HCT116 (cell line): ENCODE measurements around the gene GRM8. TPM values are rescaled to one million over a fixed set of nuclear protein-coding genes. Genes with fewer than 3 reads are reported as not detected.
A peak's percentile ranks its signal among the peaks of the same experiment; 100 is the strongest.

ENCODE experiments used
- ATAC-seq: fragments of 200-7000 bp; cut with Tn5 transposase; 2 replicates; pipeline ENCODE4 v1.9.1; 2020; ENCODE audit warnings: mild to moderate bottlenecking, moderate library complexity
- BruUV-seq: library from RNA; stranded (reverse); fragments of 400-500 nt; replicated peaks from 2 replicates; lab custom pipeline; 2021; lab: Mats Ljungman, UMichigan
- CTCF ChIA-PET: fragments of 300-600 bp; sonication (Branson Sonifier 250); formaldehyde crosslinking; loops from one replicate; lab custom pipeline; 2021; ENCODE audit warnings: antibody characterized with exemption; lab: Charles Lee
- POLR2A ChIA-PET: fragments of 300-600, 350-600 bp; sonication (Branson Sonifier 250); formaldehyde crosslinking; loops from one replicate; lab custom pipeline; 2021; ENCODE audit warnings: antibody characterized with exemption; lab: Charles Lee
- RAD21 ChIA-PET, 2 experiments: fragments of 300-600 bp; sonication (Branson Sonifier 250); formaldehyde crosslinking; loops; one replicate each; lab custom pipeline; 2023; ENCODE audit warnings: low total read pairs in 2 of 2; ENCODE audit not compliant: uncharacterized antibody in 2 of 2, unreplicated experiment in 2 of 2, low non-redundant PET in 1 of 2; lab: Charles Lee
- DNase-seq: peaks from one replicate; pipeline ENCODE4 v3.0.0-alpha.2; 2010; ENCODE audit warnings: low read depth, low spot score
- H2AFZ ChIP-seq: fragments of 200-600 bp; shearing (Covaris generic), sonication (generic); 2 replicates; pipeline ENCODE4 v1.6.1; 2017; ENCODE audit warnings: low read depth, mixed run types, mixed read lengths, antibody characterized with exemption, low read length; ENCODE audit not compliant: poor library complexity, severe bottlenecking
- H3K27ac ChIP-seq: 2 replicates; pipeline ENCODE4 v1.5.1; 2012; ENCODE audit warnings: low read depth, low read length
- H3K27me3 ChIP-seq: fragments of 200-600 bp; sonication (generic); 2 replicates; pipeline ENCODE4 v1.6.1; 2016; ENCODE audit warnings: mixed run types, low read length, mixed read lengths; ENCODE audit not compliant: insufficient read depth
- H3K36me3 ChIP-seq, 2 experiments: fragments of 200-500 bp in 1 of 2; fragments of 200-600 bp in 1 of 2; sonication (Bioruptor generic) in 1 of 2; sonication (generic) in 1 of 2; 2 replicates each; pipeline versions ENCODE4 v1.5.1 to v1.6.1; 2014 to 2016; ENCODE audit warnings: low read length in 2 of 2, inconsistent platforms in 1 of 2, mixed read lengths in 1 of 2, mixed run types in 1 of 2; ENCODE audit not compliant: insufficient read depth in 2 of 2, control insufficient read depth in 1 of 2
- H3K4me1 ChIP-seq, 2 experiments: fragments of 200-600 bp in 1 of 2; sonication (generic) in 1 of 2; 2 replicates each; pipeline versions ENCODE4 v1.5.1 to v1.6.1; 2012 to 2017; ENCODE audit warnings: low read length in 2 of 2, inconsistent platforms in 1 of 2, mild to moderate bottlenecking in 1 of 2, mixed read lengths in 1 of 2, mixed run types in 1 of 2, moderate library complexity in 1 of 2; ENCODE audit not compliant: insufficient read depth in 2 of 2, control insufficient read depth in 1 of 2
- H3K4me2 ChIP-seq: fragments of 200-600 bp; sonication (generic); 2 replicates; pipeline ENCODE4 v1.6.1; 2017; ENCODE audit warnings: mixed run types, low read length, mixed read lengths
- H3K4me3 ChIP-seq, 2 experiments: fragments of 200-600 bp in 1 of 2; sonication (generic) in 1 of 2; replicated peaks in 1 of 2; 2 replicates each; pipeline ENCODE4 v1.5.1; 2011 to 2016; ENCODE audit warnings: low read length in 2 of 2, control low read depth in 1 of 2, low read depth in 1 of 2, mild to moderate bottlenecking in 1 of 2, mixed read lengths in 1 of 2, mixed run types in 1 of 2
- H3K79me2 ChIP-seq: fragments of 200-600 bp; sonication (generic); 2 replicates; pipeline ENCODE4 v1.6.1; 2017; ENCODE audit warnings: mild to moderate bottlenecking, mixed run types, low read length, moderate library complexity, mixed read lengths; ENCODE audit not compliant: insufficient read depth
- H3K9ac ChIP-seq: fragments of 200-600 bp; sonication (generic); 2 replicates; pipeline ENCODE4 v1.6.1; 2016; ENCODE audit warnings: low read length, mixed read lengths
- H3K9me2 ChIP-seq: fragments of 200-600 bp; sonication (generic), shearing (Covaris generic); 2 replicates; pipeline ENCODE4 v1.6.1; 2017; ENCODE audit warnings: mixed run types, mild to moderate bottlenecking, moderate library complexity; ENCODE audit not compliant: insufficient read depth
- H3K9me3 ChIP-seq, 2 experiments: fragments of 200-500 bp in 1 of 2; fragments of 200-600 bp in 1 of 2; sonication (Bioruptor generic) in 1 of 2; sonication (generic) in 1 of 2; 2 replicates each; pipeline ENCODE4 v1.6.1; 2014 to 2017; ENCODE audit warnings: low read length in 2 of 2, mixed read lengths in 2 of 2, inconsistent platforms in 1 of 2, low read depth in 1 of 2, mild to moderate bottlenecking in 1 of 2, mixed run types in 1 of 2, moderate library complexity in 1 of 2; ENCODE audit not compliant: control insufficient read depth in 1 of 2, insufficient read depth in 1 of 2
- H4K20me1 ChIP-seq: fragments of 200-600 bp; sonication (generic), shearing (Covaris generic); 2 replicates; pipeline ENCODE4 v1.6.1; 2017; ENCODE audit warnings: mixed run types, mild to moderate bottlenecking, moderate library complexity; ENCODE audit not compliant: insufficient read depth
- CBX3 ChIP-seq: IDR thresholded peaks from 2 replicates; pipeline ENCODE4 v1.6.1; 2012; ENCODE audit warnings: low read depth
- EGR1 ChIP-seq: IDR thresholded peaks from 2 replicates; pipeline ENCODE4 v1.6.1; 2012; ENCODE audit warnings: low read depth
- ELF1 ChIP-seq: IDR thresholded peaks from 2 replicates; pipeline ENCODE4 v1.6.1; 2012; ENCODE audit warnings: low read depth, borderline replicate concordance
- EZH2 ChIP-seq: fragments of 200-600 bp; sonication (generic); IDR thresholded peaks from 2 replicates; pipeline ENCODE4 v1.6.1; 2017; ENCODE audit warnings: antibody characterized with exemption, mixed run types
- EZH2phosphoT487 ChIP-seq: fragments of 200-600 bp; IDR thresholded peaks from 2 replicates; pipeline ENCODE4 v1.6.1; 2018; ENCODE audit warnings: antibody characterized with exemption, borderline replicate concordance
- FOSL1 ChIP-seq: IDR thresholded peaks from 2 replicates; pipeline ENCODE4 v1.6.1; 2012; ENCODE audit warnings: low read depth
- RAD21 ChIP-seq: IDR thresholded peaks from 2 replicates; pipeline ENCODE4 v1.6.1; 2012; ENCODE audit warnings: low read depth, mild to moderate bottlenecking
- YY1 ChIP-seq: IDR thresholded peaks from 2 replicates; pipeline ENCODE4 v1.6.1; 2011; ENCODE audit warnings: low read length, low read depth, moderate library complexity, mild to moderate bottlenecking; ENCODE audit not compliant: insufficient replicate concordance; ENCODE audit errors: extremely low read depth
- ZFX ChIP-seq: fragments of 450-650 bp; IDR thresholded peaks from 2 replicates; pipeline ENCODE4 v1.6.1; 2017
- intact Hi-C: fragments of 100-400 bp; cut with micrococcal nuclease; formaldehyde crosslinking; loops from 2 replicates; pipeline ENCODE4 v1.10.0; 2022
- total RNA-seq: library from RNA; stranded (reverse); gene quantifications from one replicate; pipeline ENCODE4 v1.2.1, GENCODE V29; 2021; ENCODE audit not compliant: unreplicated experiment
- TF ChIP-seq, protein P1 (sequence below), 3 experiments: fragments of 200-600 bp in 1 of 3; sonication (generic) in 1 of 3; IDR thresholded peaks in 2 of 3; conservative IDR thresholded peaks in 1 of 3; 2 replicates each; pipeline ENCODE4 v1.5.1; 2012 to 2017; ENCODE audit warnings: low read depth in 2 of 3, low read length in 2 of 3, antibody characterized with exemption in 1 of 3, borderline replicate concordance in 1 of 3, control low read depth in 1 of 3, mild to moderate bottlenecking in 1 of 3, mixed read lengths in 1 of 3, mixed run types in 1 of 3, moderate library complexity in 1 of 3; ENCODE audit not compliant: insufficient read depth in 1 of 3
- TF ChIP-seq, protein P2 (sequence below): IDR thresholded peaks from 2 replicates; pipeline ENCODE4 v1.6.1; 2012; ENCODE audit warnings: low read depth
- TF ChIP-seq, protein P3 (sequence below): IDR thresholded peaks from 2 replicates; pipeline ENCODE4 v1.6.1; 2012

GRM8 gene
- total RNA-seq, 1 experiment from 2014 or later: 0.05 TPM

DNA sequence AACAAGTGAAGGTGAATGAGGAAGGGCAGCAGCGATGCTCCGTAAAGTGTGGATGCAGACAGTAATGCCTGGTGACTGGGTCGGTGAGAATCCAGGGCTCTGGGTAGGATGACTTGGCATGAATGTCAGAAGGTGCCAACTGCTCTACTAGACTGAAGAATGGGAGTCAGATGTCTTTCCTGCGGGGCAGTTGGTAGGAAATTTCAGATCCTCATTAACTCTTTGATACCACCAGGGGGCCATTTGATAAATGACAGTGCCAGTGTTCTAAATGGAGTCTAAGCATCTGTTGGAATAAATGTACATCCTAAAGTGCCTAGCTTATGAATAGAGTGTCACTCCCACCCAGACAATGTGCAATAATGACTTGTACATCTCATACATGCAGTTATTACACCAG, 462.0 kb downstream of the GRM8 start:
- peak; percentile 24; the same call in 1 of the 2 replicates for TF ChIP-seq RAD21
- TF ChIP-seq, protein P1, sequence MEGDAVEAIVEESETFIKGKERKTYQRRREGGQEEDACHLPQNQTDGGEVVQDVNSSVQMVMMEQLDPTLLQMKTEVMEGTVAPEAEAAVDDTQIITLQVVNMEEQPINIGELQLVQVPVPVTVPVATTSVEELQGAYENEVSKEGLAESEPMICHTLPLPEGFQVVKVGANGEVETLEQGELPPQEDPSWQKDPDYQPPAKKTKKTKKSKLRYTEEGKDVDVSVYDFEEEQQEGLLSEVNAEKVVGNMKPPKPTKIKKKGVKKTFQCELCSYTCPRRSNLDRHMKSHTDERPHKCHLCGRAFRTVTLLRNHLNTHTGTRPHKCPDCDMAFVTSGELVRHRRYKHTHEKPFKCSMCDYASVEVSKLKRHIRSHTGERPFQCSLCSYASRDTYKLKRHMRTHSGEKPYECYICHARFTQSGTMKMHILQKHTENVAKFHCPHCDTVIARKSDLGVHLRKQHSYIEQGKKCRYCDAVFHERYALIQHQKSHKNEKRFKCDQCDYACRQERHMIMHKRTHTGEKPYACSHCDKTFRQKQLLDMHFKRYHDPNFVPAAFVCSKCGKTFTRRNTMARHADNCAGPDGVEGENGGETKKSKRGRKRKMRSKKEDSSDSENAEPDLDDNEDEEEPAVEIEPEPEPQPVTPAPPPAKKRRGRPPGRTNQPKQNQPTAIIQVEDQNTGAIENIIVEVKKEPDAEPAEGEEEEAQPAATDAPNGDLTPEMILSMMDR (IDR thresholded peaks at IDR 0.05 in 2 of 3, conservative IDR thresholded peaks at IDR 0.05 in 1 of 3; ENCODE audit: borderline replicate concordance in 1 of 3, insufficient read depth in 1 of 3, low read depth in 2 of 3, low read length in 2 of 3): peak; percentile 8 to 59 (median 47); a peak in 5 of 6 replicates
- no peak for TF ChIP-seq EZH2
- no peak for TF ChIP-seq ZFX
- TF ChIP-seq, all 23 proteins: peak for 2
- H2AFZ ChIP-seq: no peak overlapping the region
- H3K36me3 ChIP-seq: no peaks in the 10 kb centered on the region
- no peaks in the 10 kb centered on the region for H3K4me1 ChIP-seq
- no peak for DNase-seq
- no peak overlapping the region for H3K27ac ChIP-seq
- no peak overlapping the region for H3K4me3 ChIP-seq
- POLR2A ChIA-PET: no interaction called here
- RAD21 ChIA-PET: no interaction called here
- peak; percentile 67 for ATAC-seq
- no peak overlapping the region for H3K4me2 ChIP-seq
- no peaks in the 10 kb centered on the region for H3K79me2 ChIP-seq
- H3K9me2 ChIP-seq: no peaks in the 10 kb centered on the region
- no peaks in the 10 kb centered on the region for H3K9me3 ChIP-seq
- no peaks in the 10 kb centered on the region for H4K20me1 ChIP-seq
- CTCF ChIA-PET: no interaction called here
- H3K27me3 ChIP-seq: no peaks in the 10 kb centered on the region
- intact Hi-C loops: no loop called here
- no peak overlapping the region for H3K9ac ChIP-seq
- BruUV-seq: no TSS peak

DNA sequence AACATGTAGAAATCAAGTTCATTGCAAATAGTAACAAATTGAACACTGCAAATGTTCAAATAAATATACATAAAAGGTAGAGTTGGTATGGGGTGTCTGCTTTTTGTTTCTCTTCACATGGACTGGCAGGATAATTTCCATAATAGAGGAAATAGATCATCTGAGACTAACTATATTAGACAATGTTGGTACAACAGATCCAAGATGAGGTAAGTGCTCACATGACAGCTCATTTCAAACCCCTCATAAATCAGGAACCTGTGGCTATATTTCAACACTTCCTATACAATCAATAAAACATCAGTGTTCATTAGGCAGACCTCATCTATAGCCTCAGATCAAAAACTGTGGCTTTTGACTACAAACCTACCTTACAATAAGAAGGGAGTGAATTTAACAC, 469.1 kb downstream of the GRM8 start:
- ATAC-seq (no peak), DNase-seq (no peak)
- no peak overlapping the region for H2AFZ ChIP-seq
- H3K4me3 ChIP-seq: no peak overlapping the region
- ChIA-PET POLR2A (no interaction called here), RAD21 (no interaction called here), CTCF (no interaction called here)
- no peak overlapping the region for H3K9ac ChIP-seq
- H3K9me3 ChIP-seq: no peaks in the 10 kb centered on the region
- no TSS peak for BruUV-seq
- H3K79me2 ChIP-seq: no peaks in the 10 kb centered on the region
- H3K27ac ChIP-seq: no peak overlapping the region
- no peaks in the 10 kb centered on the region for H3K4me1 ChIP-seq
- no peak overlapping the region for H3K4me2 ChIP-seq
- no peaks in the 10 kb centered on the region for H3K36me3 ChIP-seq
- no peaks in the 10 kb centered on the region for H4K20me1 ChIP-seq
- no peaks in the 10 kb centered on the region for H3K27me3 ChIP-seq
- H3K9me2 ChIP-seq: no peaks in the 10 kb centered on the region
- intact Hi-C loops: no loop called here
- TF ChIP-seq CBX3: no peak
- TF ChIP-seq, protein P2, sequence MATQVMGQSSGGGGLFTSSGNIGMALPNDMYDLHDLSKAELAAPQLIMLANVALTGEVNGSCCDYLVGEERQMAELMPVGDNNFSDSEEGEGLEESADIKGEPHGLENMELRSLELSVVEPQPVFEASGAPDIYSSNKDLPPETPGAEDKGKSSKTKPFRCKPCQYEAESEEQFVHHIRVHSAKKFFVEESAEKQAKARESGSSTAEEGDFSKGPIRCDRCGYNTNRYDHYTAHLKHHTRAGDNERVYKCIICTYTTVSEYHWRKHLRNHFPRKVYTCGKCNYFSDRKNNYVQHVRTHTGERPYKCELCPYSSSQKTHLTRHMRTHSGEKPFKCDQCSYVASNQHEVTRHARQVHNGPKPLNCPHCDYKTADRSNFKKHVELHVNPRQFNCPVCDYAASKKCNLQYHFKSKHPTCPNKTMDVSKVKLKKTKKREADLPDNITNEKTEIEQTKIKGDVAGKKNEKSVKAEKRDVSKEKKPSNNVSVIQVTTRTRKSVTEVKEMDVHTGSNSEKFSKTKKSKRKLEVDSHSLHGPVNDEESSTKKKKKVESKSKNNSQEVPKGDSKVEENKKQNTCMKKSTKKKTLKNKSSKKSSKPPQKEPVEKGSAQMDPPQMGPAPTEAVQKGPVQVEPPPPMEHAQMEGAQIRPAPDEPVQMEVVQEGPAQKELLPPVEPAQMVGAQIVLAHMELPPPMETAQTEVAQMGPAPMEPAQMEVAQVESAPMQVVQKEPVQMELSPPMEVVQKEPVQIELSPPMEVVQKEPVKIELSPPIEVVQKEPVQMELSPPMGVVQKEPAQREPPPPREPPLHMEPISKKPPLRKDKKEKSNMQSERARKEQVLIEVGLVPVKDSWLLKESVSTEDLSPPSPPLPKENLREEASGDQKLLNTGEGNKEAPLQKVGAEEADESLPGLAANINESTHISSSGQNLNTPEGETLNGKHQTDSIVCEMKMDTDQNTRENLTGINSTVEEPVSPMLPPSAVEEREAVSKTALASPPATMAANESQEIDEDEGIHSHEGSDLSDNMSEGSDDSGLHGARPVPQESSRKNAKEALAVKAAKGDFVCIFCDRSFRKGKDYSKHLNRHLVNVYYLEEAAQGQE: no peak
- no peak for TF ChIP-seq RAD21
- TF ChIP-seq EGR1: no peak
- TF ChIP-seq, protein P1 (IDR thresholded peaks at IDR 0.05 in 2 of 3, conservative IDR thresholded peaks at IDR 0.05 in 1 of 3; ENCODE audit: borderline replicate concordance in 1 of 3, insufficient read depth in 1 of 3, low read depth in 2 of 3, low read length in 2 of 3): no peak
- TF ChIP-seq FOSL1: no peak
- TF ChIP-seq ELF1: no peak
- TF ChIP-seq EZH2phosphoT487: no peak
- TF ChIP-seq YY1: no peak
- TF ChIP-seq, protein P3, sequence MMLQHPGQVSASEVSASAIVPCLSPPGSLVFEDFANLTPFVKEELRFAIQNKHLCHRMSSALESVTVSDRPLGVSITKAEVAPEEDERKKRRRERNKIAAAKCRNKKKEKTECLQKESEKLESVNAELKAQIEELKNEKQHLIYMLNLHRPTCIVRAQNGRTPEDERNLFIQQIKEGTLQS: no peak
